ENCODE data around the gene ZNF260.
A peak's percentile ranks its signal among the peaks of the same experiment; 100 is the strongest.

Gene ZNF260

GRCh38 chr19:36489118-36489919, 38.8 kb downstream of the ZNF260 start, which contains the start of gene ZNF566:
Gene ZNF566 (minus strand): TSS chr19:36489561. CDS start chr19:36476557, 13,004 bp downstream.
- Histone ChIP-seq H2AFZ (ENCODE audit: low read depth, low read length, severe bottlenecking) (peak within 1 kb of the TSS; percentile 85), H3K9me3 (ENCODE audit: insufficient read depth, low read length) (no peaks in the 10 kb centered on the region), H3K27me3 (ENCODE audit: low read length) (no peaks in the 10 kb centered on the region), H3K4me2 (ENCODE audit: low read depth, low read length, poor library complexity, severe bottlenecking) (peak within 1 kb of the TSS; percentile 96), H3K79me2 (ENCODE audit: insufficient read depth, low read length) (peaks cover 43% of the 10 kb centered on the region), H4K20me1 (ENCODE audit: low read depth, low read length) (no peaks in the 10 kb centered on the region), H3K4me3 (ENCODE audit: insufficient read depth, low read length, poor library complexity, severe bottlenecking) (peak within 1 kb of the TSS; percentile 77), H3K9ac (ENCODE audit: low read length) (peak within 1 kb of the TSS; percentile 87), H3F3A (ENCODE audit: insufficient read depth) (peaks cover 26% of the 10 kb centered on the region), H3K36me3 (ENCODE audit: low read length) (0 out of 2 replicates have a peak, but pooled peaks cover 6% of the 10 kb centered on the region), H3K9me2 (replicated peaks; ENCODE audit: insufficient read depth, low read length) (no peaks in the 10 kb centered on the region), H3K27ac (ENCODE audit: low read depth, low read length) (peak within 1 kb of the TSS; percentile 98)
- TF ChIP-seq EZH2phosphoT487 (conservative IDR thresholded peaks at IDR 0.05; ENCODE audit: low read length), result no peak
- TF ChIP-seq, protein P1, sequence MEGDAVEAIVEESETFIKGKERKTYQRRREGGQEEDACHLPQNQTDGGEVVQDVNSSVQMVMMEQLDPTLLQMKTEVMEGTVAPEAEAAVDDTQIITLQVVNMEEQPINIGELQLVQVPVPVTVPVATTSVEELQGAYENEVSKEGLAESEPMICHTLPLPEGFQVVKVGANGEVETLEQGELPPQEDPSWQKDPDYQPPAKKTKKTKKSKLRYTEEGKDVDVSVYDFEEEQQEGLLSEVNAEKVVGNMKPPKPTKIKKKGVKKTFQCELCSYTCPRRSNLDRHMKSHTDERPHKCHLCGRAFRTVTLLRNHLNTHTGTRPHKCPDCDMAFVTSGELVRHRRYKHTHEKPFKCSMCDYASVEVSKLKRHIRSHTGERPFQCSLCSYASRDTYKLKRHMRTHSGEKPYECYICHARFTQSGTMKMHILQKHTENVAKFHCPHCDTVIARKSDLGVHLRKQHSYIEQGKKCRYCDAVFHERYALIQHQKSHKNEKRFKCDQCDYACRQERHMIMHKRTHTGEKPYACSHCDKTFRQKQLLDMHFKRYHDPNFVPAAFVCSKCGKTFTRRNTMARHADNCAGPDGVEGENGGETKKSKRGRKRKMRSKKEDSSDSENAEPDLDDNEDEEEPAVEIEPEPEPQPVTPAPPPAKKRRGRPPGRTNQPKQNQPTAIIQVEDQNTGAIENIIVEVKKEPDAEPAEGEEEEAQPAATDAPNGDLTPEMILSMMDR (IDR thresholded peaks at IDR 0.05; ENCODE audit: insufficient read depth, low read length, poor library complexity, severe bottlenecking), result no peak

- no peak for TF ChIP-seq EZH2phosphoT487 (conservative IDR thresholded peaks at IDR 0.05; ENCODE audit: low read length)
- 0 out of 2 replicates have a peak, but pooled peaks cover 3% of the 10 kb centered on the region for H3K36me3 ChIP-seq (ENCODE audit: low read length)
- H3K4me3 ChIP-seq (ENCODE audit: insufficient read depth, low read length, poor library complexity, severe bottlenecking), result peak overlapping the region; percentile 77
- H3K4me2 ChIP-seq (ENCODE audit: low read depth, low read length, poor library complexity, severe bottlenecking), result peak overlapping the region; percentile 96
- H3F3A ChIP-seq (ENCODE audit: insufficient read depth), result peaks cover 25% of the 10 kb centered on the region
- H3K79me2 ChIP-seq (ENCODE audit: insufficient read depth, low read length), result peaks cover 48% of the 10 kb centered on the region
- peak overlapping the region; percentile 87 for H3K9ac ChIP-seq (ENCODE audit: low read length)
- peak overlapping the region; percentile 98 for H3K27ac ChIP-seq (ENCODE audit: low read depth, low read length)
- H4K20me1 ChIP-seq (ENCODE audit: low read depth, low read length), result no peaks in the 10 kb centered on the region
- H3K9me3 ChIP-seq (ENCODE audit: insufficient read depth, low read length), result no peaks in the 10 kb centered on the region
- no peaks in the 10 kb centered on the region for H3K27me3 ChIP-seq (ENCODE audit: low read length)
- H2AFZ ChIP-seq (ENCODE audit: low read depth, low read length, severe bottlenecking), result peak overlapping the region; percentile 85
- no peaks in the 10 kb centered on the region for H3K9me2 ChIP-seq (replicated peaks; ENCODE audit: insufficient read depth, low read length)
Measured at GRCh38 chr19:36488846-36489117, 39.3 kb downstream of the ZNF260 start.

DNA sequence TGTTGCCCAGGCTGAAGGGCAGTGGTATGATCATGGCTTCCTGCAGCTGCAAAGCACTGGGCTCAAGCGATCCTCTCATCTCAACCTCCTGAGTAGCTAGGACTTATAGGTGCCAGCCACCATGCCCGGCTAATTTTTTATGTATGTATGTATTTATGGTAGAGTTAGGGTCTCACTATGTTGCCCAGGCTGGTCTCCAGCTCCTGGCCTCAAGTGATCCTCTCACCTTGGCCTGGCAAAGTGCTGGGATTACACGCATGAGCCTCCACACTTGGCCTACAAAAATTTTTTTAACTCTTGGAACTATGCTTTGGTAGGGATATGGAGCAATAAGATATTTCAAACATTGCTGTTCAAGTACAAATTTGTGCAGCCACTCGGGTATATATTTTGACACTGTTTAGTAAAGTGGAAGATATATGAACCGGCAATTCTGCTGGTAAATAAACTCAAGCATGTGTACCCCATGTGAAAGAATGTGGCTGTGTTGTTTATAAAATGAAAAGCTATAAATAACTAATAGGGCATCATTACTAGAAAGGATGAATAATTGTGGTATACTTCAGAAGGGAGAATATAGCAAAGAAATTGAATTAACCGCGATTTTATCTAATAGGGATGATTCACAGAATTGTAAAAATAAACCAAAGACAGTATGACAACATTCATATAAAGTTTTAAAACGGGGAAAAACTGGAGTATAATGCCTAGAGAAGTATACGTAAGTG, 39.8 kb downstream of the ZNF260 start:
- Histone ChIP-seq H3K36me3 (ENCODE audit: low read length) (no peaks in the 10 kb centered on the region), H3K27me3 (ENCODE audit: low read length) (no peaks in the 10 kb centered on the region), H3K9me2 (replicated peaks; ENCODE audit: insufficient read depth, low read length) (no peaks in the 10 kb centered on the region), H3K79me2 (ENCODE audit: insufficient read depth, low read length) (peaks cover 52% of the 10 kb centered on the region), H3K4me2 (ENCODE audit: low read depth, low read length, poor library complexity, severe bottlenecking) (peak overlapping the region; percentile 96), H3F3A (ENCODE audit: insufficient read depth) (peaks cover 20% of the 10 kb centered on the region), H4K20me1 (ENCODE audit: low read depth, low read length) (no peaks in the 10 kb centered on the region), H3K9me3 (ENCODE audit: insufficient read depth, low read length) (no peaks in the 10 kb centered on the region), H2AFZ (ENCODE audit: low read depth, low read length, severe bottlenecking) (peak overlapping the region; percentile 85), H3K9ac (ENCODE audit: low read length) (peak overlapping the region; percentile 87), H3K27ac (ENCODE audit: low read depth, low read length) (peak overlapping the region; percentile 98), H3K4me3 (ENCODE audit: insufficient read depth, low read length, poor library complexity, severe bottlenecking) (peak overlapping the region; percentile 77)
- no peak for TF ChIP-seq EZH2phosphoT487 (conservative IDR thresholded peaks at IDR 0.05; ENCODE audit: low read length)
- TF ChIP-seq, protein P1 (IDR thresholded peaks at IDR 0.05; ENCODE audit: insufficient read depth, low read length, poor library complexity, severe bottlenecking), result no peak

Measured in SU-DHL-6 (cell line).